Measurements from ENCODE around the gene SBNO1.

Gene SBNO1

DNA sequence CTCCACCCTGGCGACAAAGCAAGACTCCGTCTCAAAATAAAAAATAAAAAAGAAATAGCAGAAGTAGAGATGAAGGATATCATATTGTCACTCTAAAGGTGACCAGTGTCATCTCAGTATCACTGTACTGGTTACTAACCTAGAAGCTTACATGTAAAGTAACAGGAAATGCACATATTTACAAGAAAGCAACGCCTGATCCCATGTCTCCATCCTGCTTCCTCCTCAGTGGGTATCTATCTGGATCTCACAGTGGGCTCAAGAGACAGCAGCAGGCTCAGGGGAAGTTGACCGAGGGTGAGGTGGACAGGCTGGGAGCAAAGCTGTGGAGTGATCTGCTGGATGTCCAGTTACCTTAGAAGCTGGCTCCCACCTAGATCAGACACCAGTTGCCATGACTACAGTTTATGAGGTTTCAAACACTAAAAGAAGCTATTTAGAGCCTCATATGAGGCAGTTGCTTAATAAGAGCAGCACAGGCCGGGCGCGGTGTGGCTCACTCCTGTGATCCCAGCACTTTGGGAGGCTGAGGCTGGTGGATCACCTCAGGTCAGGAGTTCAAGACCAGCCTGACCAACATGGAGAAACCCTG is 120.9 kb downstream of the SBNO1 start:
- no peak for DNase-seq

DNA sequence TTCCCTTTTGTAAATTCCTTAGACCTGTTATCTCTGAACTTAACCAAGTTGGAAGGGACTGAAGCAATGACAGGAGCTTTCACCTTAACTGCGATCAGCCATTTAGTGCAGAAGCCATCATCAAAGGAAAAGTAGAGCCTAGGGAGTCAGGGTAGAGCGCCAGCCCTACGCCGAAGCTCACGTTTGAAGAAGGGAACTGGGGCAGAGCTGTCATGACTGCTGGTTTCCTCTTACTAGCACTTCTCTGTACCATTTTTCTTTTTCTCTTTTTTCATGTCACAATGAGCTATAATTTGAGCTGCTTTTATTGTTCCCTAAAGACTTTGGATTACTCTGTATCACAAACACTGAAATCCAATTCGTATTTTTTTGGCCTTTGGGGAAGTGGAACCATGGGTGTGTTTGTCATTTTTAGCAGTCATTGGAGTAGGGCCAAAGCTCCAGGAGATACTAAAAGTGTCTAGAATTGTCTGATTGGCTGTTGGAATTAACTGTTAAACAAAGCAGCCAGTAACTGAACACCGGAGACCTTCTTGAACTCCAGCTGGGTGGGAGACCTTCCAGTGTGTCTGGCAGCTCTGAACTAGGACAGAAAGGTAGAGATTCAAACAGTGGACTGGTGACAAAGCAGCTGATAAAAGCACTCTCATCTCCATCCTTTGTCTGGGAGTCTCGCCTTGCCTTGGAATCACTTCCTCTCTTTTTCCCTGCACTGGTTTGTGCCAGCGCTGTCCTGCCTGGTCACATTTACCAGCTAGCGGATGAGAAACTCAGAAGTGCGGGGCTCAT is 122.3 kb downstream of the SBNO1 start:
- DNase-seq = peak; percentile 53

Data from DMS79 treated with DMSO at 0.1 percent for 48 hours (cell line).